Endothelial cell (in vitro differentiated cells): ENCODE data around the gene SNCG. TPM values are rescaled to one million over a fixed set of nuclear protein-coding genes. Genes with fewer than 3 reads are reported as not detected.
A peak's percentile ranks its signal among the peaks of the same experiment; 100 is the strongest.

Experiments used
- DNase-seq: peaks from one replicate; pipeline ENCODE4 v3.0.0; 2021; ENCODE audit warnings: low spot score
- H3K27ac Mint-ChIP-seq: one replicate; pipeline ENCODE4 v1.8.0; 2021; ENCODE audit warnings: mixed read lengths, inconsistent platforms; ENCODE audit not compliant: unreplicated experiment
- H3K27me3 Mint-ChIP-seq: one replicate; pipeline ENCODE4 v1.8.0; 2021; ENCODE audit warnings: mild to moderate bottlenecking, moderate library complexity, mixed read lengths, inconsistent platforms; ENCODE audit not compliant: unreplicated experiment
- H3K36me3 Mint-ChIP-seq: one replicate; pipeline ENCODE4 v1.8.0; 2021; ENCODE audit warnings: mild to moderate bottlenecking, low read depth, mixed read lengths, inconsistent platforms; ENCODE audit not compliant: unreplicated experiment
- H3K4me1 Mint-ChIP-seq: one replicate; pipeline ENCODE4 v1.8.0; 2021; ENCODE audit warnings: mild to moderate bottlenecking, mixed read lengths, inconsistent platforms; ENCODE audit not compliant: unreplicated experiment
- H3K4me3 Mint-ChIP-seq: one replicate; pipeline ENCODE4 v1.8.0; 2021; ENCODE audit warnings: mild to moderate bottlenecking, mixed read lengths, inconsistent platforms; ENCODE audit not compliant: unreplicated experiment
- H3K9me3 Mint-ChIP-seq: one replicate; pipeline ENCODE4 v1.8.0; 2021; ENCODE audit warnings: mixed read lengths, inconsistent platforms; ENCODE audit not compliant: unreplicated experiment
- total RNA-seq: library from RNA; stranded (reverse); fragmentation: NEBNext Ultra II Directional; extraction: Animal tissue kit (Norgen Biotek cat#: 25700); gene quantifications from one replicate; pipeline ENCODE4 v1.2.1, GENCODE V29; 2021; ENCODE audit not compliant: unreplicated experiment
- TF ChIP-seq, protein P1 (sequence below): fragments of 200-600 bp; sonication (generic); IDR thresholded peaks from one replicate; pipeline ENCODE4 v1.5.0; 2021; ENCODE audit warnings: antibody characterized with exemption; ENCODE audit not compliant: unreplicated experiment

SNCG gene
- total RNA-seq, 1 donor from 2014 or later = 52.9 TPM

DNA sequence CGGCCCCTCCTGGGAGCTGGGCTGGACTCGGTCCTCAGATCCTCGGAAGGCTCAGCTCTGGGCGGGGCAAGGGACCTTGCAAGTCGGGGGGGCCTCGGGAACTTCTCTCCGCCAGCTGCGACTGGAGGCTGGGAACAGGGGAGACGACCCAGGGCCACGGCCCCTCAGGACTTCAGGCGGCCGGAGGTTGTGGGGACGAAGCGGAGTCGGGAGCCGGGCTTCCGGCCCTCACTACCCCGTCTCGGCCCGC lies 12.5 kb downstream of the SNCG start:
- peaks cover 8% of the 10 kb centered on the region for H3K27me3 Mint-ChIP-seq
- H3K27ac Mint-ChIP-seq = no peak overlapping the region
- no peak for DNase-seq
- H3K36me3 Mint-ChIP-seq = no peaks in the 10 kb centered on the region
- no peak overlapping the region for H3K4me3 Mint-ChIP-seq
- no peaks in the 10 kb centered on the region for H3K9me3 Mint-ChIP-seq
- H3K4me1 Mint-ChIP-seq = peaks cover 38% of the 10 kb centered on the region
- TF ChIP-seq, protein P1, sequence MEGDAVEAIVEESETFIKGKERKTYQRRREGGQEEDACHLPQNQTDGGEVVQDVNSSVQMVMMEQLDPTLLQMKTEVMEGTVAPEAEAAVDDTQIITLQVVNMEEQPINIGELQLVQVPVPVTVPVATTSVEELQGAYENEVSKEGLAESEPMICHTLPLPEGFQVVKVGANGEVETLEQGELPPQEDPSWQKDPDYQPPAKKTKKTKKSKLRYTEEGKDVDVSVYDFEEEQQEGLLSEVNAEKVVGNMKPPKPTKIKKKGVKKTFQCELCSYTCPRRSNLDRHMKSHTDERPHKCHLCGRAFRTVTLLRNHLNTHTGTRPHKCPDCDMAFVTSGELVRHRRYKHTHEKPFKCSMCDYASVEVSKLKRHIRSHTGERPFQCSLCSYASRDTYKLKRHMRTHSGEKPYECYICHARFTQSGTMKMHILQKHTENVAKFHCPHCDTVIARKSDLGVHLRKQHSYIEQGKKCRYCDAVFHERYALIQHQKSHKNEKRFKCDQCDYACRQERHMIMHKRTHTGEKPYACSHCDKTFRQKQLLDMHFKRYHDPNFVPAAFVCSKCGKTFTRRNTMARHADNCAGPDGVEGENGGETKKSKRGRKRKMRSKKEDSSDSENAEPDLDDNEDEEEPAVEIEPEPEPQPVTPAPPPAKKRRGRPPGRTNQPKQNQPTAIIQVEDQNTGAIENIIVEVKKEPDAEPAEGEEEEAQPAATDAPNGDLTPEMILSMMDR = no peak

DNA sequence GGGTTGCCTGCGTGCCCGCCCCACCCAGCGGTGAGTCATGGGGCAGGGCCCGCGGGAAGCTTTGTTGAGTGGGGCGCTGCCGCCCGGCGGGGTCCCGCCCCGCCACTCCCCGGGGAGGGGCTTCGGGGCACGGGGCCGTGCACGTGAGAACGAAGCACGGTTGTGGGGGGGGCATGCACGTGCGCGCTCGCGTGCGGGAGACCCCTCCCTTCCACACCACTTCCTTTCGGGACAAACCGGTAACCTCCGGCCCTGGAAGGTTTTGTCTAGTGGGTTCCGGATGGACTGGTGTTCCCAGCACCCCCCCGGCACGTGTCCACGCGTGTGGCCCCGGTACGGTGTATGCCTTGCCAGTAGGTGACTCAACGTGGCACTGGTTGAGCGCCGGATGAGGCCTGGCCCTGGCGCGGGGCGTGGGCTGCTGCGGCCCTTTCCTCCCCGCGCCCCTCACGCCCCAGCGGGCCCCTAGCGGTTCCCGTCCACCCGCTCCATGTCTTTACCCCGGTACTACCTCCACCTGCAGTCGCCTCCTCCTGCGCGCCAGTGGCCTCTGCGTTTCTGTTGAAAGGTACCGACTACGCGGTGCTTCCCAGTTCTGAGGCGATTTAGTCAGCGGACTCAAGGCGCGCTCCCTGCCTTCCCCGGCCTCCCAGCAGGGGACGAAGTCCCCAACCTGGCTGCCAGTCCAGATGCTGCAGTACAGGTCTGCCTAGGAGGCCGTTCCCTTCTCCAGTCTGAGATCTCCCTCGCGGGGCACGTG lies 13.0 kb downstream of the SNCG start:
- Mint-ChIP-seq H3K27ac (peak overlapping the region; percentile 57), H3K27me3 (peaks cover 8% of the 10 kb centered on the region), H3K36me3 (no peaks in the 10 kb centered on the region), H3K9me3 (no peaks in the 10 kb centered on the region), H3K4me3 (peak overlapping the region; percentile 87), H3K4me1 (peaks cover 33% of the 10 kb centered on the region)
- TF ChIP-seq, protein P1 = no peak
- peak; percentile 66 for DNase-seq

DNA sequence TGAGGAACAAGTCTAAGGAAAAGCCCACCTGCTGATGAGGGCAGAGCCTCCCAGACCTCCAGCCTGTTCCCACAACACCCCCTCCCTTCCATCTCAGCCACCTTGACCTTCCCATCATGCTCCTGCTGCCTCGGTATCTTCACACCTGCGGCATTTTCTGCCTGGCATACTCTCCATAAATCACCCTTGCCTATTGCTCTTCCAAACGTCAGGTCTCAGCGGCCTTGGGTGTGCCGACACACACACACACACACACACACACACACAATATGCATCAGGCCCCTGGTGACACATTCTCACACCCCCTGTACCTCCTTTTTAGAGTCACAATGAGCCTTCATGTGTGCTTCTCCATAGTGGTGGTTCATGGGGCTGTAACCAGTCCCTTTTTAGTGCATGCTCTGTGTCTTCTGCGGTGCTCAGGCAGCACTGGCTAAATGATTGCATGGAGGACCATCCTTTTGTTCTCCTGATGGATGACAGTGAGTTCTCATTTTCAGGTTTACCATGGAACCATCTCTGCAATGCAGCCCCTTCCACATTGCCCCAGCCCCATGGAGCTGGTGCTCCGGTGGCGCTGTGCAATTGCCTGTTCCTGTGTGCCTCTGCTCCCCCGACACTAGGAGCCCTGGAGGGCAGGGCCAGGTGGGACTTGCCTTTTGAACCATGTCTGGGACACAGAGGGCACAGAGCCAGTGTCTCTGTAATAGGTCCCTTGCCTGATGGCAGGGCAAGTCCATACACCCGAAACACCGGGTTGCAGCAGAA lies 14.4 kb downstream of the SNCG start:
- Mint-ChIP-seq H3K27ac (no peak overlapping the region), H3K36me3 (no peaks in the 10 kb centered on the region), H3K4me3 (no peak overlapping the region), H3K4me1 (peaks cover 20% of the 10 kb centered on the region), H3K27me3 (peaks cover 7% of the 10 kb centered on the region), H3K9me3 (no peaks in the 10 kb centered on the region)
- no peak for DNase-seq
- TF ChIP-seq, protein P1 = no peak

DNA sequence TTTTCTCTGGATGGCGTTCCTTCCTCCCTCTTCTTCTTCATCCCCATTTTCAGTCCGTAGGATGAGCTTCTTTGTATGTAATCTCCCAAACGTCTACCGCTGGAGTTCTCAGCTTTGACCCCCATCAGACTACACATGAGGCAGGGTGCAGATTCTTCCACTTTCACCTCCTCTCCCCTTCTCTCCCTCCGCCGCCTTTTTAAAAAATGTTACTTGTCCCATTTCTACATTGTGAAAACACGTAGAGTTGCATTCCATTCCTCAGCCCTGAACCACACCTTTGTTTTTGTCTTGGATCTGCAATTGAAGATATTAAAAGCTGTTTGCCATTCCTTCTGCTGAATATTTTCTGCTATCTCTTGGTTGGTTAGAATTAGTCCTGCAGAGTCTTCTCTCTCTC lies 16.1 kb downstream of the SNCG start:
- H3K27ac Mint-ChIP-seq = no peak overlapping the region
- H3K27me3 Mint-ChIP-seq = peaks cover 7% of the 10 kb centered on the region
- H3K4me3 Mint-ChIP-seq = no peak overlapping the region
- H3K36me3 Mint-ChIP-seq = no peaks in the 10 kb centered on the region
- TF ChIP-seq, protein P1 = no peak
- DNase-seq = no peak
- no peaks in the 10 kb centered on the region for H3K9me3 Mint-ChIP-seq
- peaks cover 15% of the 10 kb centered on the region for H3K4me1 Mint-ChIP-seq
